DLD1 (cell line): Measurements from ENCODE around the gene PGS1.
"Not testable (repeated sequence)": the region's sequence is repeated elsewhere in the genome, so short reads cannot be mapped to it uniquely, and the experiment has no call there.

ENCODE experiments used
- in situ Hi-C: cut with HindIII; loops from 2 replicates; pipeline ENCODE4 v1.10.0; 2017; ENCODE audit warnings: low sequenced_read_pairs

Gene PGS1

DNA sequence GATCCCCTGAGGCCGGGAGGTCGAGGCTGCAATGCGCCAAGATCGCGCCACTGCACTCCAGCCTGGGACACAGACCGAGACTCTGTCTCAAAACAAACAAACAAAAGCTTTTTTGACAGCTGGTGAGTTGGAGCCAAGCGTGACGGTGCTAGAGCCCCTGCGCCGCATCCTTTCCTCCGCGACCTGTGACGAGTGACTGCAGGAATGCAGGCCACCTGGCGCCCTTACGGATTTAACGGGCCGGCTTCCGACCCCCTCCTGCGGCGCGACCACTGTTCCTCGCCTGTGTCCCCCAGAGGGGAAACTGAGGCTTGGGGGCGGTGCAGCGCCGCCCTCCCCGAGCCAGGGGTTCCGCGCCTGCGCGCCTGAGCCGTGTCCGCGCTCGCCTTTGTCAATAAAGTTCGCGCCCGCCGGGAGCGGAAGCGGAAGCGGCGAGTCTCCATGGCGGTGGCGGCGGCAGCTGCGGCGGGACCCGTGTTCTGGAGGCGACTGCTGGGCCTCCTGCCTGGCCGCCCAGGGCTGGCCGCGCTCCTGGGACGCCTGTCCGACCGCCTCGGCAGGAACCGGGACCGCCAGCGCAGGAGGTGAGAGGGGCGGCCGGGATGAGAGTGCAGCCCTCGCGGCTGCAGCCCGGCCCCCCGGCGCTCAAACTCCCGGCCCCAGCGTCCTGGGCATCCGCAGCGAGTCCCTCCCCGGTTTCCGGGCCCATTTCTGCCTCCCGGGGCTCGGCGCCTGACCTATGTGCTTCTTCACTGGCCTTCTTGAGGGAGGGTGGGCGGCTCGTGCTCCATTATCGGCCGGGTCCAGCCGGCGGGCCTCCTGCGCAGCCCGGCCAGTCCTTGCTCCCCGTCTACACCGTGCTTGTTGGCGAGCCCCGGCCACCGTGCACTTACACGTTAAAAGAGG lies at the start of gene PGS1:
Gene PGS1 (plus strand): TSS at position 425 of the 906 bp plus-strand sequence. CDS start 17 bp downstream, at position 442.
- in situ Hi-C loops, result no loop called here

DNA sequence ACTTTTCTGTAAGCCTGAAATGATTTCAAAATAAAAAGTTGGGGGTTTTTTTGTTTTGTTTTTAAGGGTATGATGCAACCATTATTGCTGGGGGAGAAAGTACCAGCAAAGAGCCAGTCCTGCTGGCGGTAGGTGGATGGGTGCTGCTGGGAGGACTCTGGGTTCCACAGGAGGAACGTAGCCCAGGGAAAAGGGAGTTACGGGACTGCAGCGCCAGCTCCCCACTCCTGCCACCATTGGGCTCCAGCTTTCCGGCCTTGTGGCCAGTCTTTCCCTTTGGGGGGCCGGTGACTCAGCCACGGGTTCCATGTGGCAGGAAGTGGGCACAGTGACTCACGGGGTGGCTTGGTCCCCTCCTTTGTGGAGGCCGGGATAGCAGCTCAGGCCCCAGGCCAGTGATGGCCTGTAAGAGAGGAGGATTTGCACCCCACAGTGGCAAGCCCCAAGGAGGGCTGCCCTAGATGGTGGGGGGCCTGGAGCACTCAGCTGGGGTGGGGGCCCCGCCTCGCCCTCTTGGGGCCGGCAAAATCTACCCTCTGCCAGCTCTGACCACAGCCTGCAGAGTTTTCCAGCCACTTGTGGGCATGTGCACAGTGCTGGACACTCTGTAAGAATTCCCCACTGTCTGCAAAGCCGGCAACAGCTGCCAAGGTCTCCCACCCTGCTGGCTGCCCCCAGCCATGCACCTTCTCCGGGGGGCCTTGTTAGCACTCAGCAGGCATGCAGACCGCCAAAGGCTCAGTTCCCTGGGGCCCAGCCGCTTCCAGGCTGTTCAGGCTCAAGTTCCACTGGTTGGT lies 49.0 kb upstream of the PGS1 start:
- in situ Hi-C loops, result no loop called here

DNA sequence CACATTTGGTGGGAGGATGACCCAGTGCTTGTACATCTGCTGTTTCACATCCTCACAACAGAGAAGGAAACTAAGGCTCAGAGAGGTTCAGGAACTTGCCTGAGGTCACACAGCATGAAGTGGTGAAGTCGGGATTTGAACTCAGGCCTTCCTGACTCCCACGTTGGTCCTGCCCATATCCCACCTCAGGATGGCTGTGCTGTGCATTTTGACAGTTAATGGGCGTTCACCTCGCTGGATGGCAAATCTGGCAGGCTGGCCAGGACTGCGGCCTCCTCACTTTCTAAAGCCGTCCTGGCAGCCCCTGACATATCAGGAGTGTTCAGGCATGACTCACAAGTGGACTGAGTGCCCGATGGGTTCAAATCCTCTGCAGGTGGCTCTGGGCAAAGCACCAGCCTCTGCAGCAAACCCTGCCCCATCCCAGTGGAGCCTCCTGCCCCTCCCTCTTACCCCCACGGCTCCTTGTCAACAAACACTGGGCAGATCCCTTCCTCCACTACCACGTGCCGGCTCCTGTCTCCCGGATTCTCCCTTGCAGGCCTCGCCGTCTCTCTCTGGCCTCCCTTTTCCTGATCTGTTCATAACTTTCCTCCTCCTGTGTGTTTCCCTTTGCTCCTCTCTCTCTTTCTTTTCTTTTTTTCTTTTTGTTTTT lies 47.8 kb upstream of the PGS1 start:
- in situ Hi-C loops, result no loop called here

GRCh38 chr17:78331355-78331754 lies 47.1 kb upstream of the PGS1 start:
- in situ Hi-C loops, result not testable (repeated sequence)

DNA sequence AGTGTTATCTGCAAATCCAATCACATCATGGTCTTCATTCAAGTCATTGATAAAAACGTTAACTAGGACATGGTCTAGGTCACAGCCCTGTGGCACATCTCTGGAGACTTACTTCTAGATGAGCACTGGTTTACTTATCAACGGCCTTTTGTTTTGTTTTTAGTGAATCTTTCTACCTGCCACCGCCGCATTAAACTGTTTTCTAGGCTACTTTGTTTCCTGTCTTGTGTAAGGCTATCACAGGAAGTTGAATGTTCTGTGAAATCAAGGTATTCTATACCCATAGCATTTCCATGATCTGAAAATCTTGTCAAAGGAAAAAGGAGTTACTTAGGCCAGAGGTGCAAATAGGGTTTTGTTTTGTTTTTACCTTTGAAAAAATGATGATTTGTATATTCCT lies 45.5 kb upstream of the PGS1 start:
- in situ Hi-C loops, result no loop called here

GRCh38 chr17:78335209-78335608 lies 43.2 kb upstream of the PGS1 start:
- in situ Hi-C loops, result no loop called here

DNA sequence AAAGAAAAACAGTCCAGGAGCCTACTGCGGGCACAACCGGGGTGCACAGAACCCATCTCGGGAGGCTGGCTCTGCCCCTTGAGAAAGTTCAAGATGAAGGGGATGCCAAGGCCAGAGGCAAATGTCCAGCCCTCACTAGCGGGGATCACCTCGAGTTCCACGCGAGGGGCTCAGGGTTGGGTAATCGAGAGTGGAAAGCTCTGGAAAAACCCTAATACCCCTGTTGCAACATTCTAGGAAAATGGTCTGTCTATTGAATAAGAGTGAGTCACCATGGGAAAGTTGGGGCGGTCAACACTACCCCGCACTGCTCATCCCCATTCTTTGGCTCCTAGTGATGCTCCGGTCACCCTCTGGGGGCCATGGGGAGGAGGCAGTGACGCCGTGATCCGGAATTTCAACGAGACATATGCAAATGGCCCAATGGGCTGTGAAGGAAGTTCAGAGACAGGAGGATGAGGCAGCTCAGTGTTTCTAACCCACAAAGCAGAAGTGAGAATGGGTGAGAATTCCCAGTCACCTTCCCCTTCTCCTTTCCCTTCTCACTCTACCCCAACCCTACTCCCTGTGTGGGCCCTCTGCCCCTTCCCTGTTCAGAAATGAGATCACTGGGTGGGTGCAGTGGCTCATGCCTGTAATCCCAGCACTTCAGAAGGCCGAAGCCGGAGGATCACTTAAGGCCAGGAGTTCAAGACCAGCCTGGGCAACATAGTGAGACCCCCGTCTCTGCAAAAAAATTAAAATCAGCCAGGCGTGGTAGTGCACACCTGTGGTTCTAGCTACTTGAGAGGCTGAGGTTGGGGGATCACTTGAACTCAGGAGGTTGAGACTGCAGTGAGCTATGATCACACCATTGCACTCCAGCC lies 41.0 kb upstream of the PGS1 start:
- in situ Hi-C loops, result no loop called here

- in situ Hi-C loops, result no loop called here
Measured at GRCh38 chr17:78338486-78339259, 39.8 kb upstream of the PGS1 start.

DNA sequence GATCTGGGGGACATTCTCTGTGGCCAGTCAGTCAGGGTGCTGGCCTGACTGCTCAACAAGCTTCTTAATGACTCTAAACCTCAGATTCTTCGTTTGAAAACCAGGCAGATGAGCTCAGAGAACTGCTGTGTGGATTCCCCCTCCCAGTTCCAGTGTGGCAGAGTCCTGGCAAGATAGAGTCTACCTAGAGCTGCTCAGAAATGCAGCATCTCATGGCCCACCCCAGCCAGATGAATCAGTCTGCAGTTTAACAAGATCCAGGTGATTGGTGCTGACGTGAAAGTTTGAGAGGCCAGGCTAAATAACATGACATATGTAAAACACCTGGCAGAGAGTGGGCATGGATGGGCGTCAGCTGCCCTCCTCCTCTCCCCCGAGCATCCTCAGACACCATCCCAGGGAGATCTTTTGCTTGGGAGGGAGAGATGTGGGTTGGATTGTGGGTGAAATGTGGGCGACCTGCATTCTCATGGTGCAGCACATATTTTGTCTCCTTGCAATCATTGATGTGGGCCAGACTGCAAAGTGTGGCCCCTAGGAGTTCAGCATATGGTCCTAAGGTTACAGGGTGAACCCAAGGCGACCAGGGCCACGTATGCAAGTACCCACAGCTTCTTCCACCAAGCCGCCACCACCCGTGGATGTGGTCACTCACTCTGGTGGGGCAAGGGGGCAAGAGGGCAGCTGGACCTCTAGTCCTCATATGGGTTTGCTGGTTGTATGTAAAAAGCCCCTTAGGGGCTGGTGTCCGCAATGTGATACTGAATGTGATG lies 38.1 kb upstream of the PGS1 start:
- in situ Hi-C loops, result no loop called here

GRCh38 chr17:78341559-78342448 lies 36.6 kb upstream of the PGS1 start:
- in situ Hi-C loops, result no loop called here

DNA sequence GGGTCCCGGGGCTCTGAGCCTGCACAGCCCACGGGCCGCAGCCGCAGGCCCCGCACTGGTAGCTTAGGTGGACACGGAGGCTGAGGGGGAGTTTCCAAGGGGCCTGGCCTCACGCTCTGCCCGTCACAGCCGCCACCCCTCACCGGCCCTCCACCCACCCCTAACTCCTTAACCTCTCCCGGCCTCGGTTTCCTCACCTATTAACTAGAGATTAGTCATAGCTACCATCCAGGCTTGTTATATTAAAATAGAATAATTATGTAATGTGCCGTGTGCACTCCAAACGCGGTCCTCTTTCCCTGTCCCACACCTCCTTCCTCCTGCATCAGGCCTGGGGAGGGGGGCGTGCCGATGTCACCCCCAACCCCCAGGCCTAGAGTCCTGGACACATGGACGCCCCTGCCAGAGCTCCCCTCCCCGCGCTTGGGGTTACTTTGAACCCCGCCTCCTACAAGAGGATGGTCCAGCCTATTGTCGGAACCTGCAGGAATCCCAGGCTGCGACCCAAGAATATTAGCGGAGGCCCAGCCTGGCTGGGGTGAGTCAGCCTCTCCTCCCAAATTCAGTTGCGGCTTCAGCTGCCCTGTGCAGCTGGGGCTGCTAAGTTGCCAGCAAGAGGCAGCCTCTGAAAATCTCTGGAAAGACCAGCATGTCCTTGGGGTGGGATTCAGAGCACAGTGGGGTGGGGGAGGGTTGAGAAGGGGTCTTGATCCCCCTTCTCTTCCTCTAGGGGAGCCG lies 35.8 kb upstream of the PGS1 start:
- in situ Hi-C loops, result no loop called here

GRCh38 chr17:78343187-78343542 lies 35.3 kb upstream of the PGS1 start:
- in situ Hi-C loops, result no loop called here

DNA sequence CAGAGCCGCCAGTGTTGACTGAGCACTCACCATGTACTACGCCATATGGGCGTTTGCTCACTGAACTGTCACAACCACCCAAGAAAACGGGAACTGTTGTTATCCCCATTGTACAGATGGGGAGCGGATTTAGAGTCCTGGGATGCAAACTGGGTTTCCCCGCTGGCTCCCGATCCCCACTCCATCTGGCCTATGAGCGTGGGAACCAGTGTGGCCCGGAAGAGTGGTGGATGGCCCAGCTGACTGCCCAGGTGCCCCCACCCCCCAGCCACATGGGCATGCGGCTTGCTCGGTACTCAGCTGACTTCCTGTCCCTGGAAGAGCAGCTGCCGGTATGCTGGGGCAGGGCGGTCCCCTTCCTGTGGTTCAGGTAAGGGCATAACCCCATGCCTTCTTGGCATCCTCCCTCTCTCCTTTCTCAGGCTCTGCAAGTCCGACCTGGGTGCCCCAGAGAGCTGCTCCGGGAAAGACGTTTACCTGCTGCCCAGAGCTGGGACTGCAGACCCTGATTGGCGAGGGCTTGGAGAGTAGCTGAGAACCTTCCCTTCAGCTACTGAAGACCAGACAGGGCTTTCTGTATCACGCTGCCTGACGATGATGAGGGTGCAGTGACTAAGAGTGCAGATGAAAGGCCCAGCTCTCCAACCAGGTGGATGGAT lies 34.8 kb upstream of the PGS1 start:
- in situ Hi-C loops, result no loop called here

DNA sequence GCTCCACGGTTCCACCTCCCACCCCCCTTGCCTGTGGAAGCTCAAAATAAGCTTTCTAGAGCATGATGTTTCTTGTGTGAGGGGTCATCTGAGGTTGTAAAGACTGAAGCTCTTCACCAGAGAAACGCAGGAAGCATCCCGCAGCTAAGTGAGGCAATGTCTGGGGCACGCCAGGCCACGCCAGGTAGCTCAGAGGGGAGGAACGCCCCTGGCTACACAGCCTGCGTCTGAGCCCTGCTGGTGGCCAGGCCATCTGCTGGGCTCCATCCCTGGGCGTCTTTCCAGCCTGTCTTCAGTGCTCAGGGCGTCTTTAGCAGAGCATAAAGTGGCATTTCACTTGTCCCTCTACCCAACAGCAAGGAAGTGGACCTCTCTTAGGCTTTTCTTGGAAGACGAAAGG lies 33.8 kb upstream of the PGS1 start:
- in situ Hi-C loops, result no loop called here

GRCh38 chr17:78345172-78345571 lies 33.3 kb upstream of the PGS1 start:
- in situ Hi-C loops, result no loop called here

DNA sequence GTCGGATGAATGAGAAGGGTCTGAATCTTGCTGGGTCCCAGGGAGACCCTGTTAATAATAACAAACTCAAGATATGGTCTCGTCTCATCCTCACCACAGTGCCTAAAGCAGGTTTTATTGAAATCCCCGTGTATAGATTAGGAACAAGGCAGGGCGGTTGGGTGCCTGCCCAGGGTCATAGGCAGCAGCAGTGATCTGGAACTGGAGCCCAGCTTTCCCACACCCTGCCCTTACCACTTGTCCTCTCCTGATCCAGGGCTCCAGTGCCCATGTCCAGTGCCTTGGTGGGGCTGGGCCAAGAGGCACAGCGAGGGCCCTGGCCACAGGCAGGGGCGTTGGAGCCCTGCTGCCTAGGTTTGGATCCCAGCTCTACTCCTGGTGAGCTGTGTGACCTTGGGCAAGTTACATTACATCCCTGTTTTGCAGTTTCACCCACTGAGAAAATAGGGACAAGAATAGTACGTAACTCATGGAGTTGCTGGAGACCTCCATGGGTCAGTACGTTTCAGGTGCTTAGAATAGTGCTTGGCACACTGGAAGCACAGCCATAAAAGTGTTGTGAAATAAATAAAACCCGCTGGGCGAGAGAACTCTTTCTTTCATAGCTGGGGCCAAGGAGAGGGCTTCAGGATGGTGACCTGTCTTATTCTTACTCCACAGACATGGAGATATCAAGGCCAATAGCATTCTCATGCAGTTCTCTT lies 32.5 kb upstream of the PGS1 start:
- in situ Hi-C loops, result no loop called here
